ENCODE results near the gene COX6B1.
"Not testable (repeated sequence)": the region's sequence is repeated elsewhere in the genome, so short reads cannot be mapped to it uniquely, and the experiment has no call there.

COX6B1 gene

DNA sequence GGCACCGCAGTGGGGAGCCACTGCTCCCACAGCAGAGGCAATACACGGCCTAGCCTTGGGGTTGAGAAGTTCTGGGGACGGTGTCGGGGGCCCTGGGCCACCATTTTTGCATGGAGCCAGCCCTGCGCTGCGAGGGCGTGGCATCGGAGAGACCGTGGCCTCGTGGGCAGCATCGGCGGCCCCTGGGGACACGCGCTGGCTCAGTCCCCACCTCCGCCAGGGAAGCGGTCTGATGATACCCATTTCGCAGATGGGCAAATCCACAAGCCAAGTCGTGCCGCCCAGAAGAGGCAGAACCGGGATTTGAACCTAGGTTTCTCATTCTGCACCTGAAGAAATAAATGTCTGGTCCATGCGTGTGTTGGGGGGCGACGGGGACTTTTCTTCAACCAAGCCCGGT, 17.0 kb downstream of the COX6B1 start:
- Histone ChIP-seq H3K27me3 (ENCODE audit: insufficient read depth, low read length) (peaks cover 10% of the 10 kb centered on the region), H3K4me3 (ENCODE audit: low read depth, low read length) (no peak overlapping the region), H2AFZ (ENCODE audit: low read length, unreplicated experiment) (no peak overlapping the region), H3K4me1 (ENCODE audit: control insufficient read depth, insufficient read depth, low read length, unreplicated experiment) (no peaks in the 10 kb centered on the region), H3K36me3 (ENCODE audit: insufficient read depth, low read length) (no peaks in the 10 kb centered on the region), H3K27ac (ENCODE audit: low read depth, low read length) (no peak overlapping the region), H3K79me2 (ENCODE audit: control insufficient read depth, insufficient read depth, low read length, unreplicated experiment) (no peaks in the 10 kb centered on the region)

DNA sequence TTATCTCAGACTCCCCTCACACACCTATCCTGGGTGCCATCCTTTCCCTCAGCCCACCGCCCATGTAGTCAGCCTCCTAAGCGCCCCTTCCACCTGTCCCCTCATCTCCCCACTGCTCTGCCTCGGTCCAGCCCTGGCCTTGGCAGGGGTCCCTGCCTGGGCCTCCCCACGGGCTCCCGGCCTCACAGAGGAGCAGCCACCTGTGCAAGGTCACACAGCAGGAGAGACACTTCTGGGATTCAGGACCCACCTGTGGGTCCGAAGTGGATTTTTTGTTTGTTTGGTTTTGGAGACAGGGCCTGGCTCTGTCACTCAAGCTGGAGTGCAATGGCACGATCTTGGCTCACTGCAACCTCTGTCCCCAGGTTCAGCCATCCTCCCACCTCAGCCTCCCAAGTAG, 17.5 kb downstream of the COX6B1 start:
- no peak overlapping the region for H3K4me3 ChIP-seq (ENCODE audit: low read depth, low read length)
- no peak overlapping the region for H3K27ac ChIP-seq (ENCODE audit: low read depth, low read length)
- H3K79me2 ChIP-seq (ENCODE audit: control insufficient read depth, insufficient read depth, low read length, unreplicated experiment), result no peaks in the 10 kb centered on the region
- H3K27me3 ChIP-seq (ENCODE audit: insufficient read depth, low read length), result peaks cover 10% of the 10 kb centered on the region
- H3K4me1 ChIP-seq (ENCODE audit: control insufficient read depth, insufficient read depth, low read length, unreplicated experiment), result no peaks in the 10 kb centered on the region
- H2AFZ ChIP-seq (ENCODE audit: low read length, unreplicated experiment), result no peak overlapping the region
- no peaks in the 10 kb centered on the region for H3K36me3 ChIP-seq (ENCODE audit: insufficient read depth, low read length)

DNA sequence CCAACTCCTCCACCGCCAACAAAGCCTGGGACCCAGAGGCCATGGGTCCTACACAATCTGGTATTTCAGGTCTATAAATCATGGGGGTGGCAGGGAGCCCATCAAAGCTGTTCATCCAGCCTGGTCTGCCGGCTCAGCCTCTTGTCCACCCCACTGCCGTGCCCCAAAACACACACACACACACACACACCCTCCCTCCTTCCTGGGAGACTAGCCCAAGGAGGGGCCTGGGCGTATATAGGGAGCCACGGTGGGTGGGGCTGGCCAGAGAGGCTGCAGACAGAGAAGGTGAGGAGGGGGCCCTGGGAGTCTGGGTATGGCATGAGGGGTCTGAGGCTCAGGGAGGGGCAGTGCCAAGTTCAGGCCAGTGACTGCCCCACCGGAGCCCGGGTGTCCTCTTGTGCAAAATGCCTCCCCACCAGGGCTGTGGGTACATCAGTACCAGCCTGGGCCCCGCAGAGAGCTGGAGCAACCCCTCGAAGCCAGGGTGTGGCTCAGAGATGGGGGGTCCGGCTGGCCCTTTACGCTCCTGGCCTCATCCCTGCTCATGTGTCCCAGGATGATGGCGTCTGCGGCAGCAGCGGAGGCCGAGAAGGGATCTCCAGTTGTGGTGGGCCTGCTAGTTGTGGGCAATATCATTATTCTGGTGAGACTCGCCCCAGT, 18.3 kb downstream of the COX6B1 start, which contains the start of gene UPK1A:
TSS of gene UPK1A (plus strand) at position 267 of the 663 bp plus-strand sequence. CDS start at position 563, 296 bp downstream.
- H3K36me3 ChIP-seq (ENCODE audit: insufficient read depth, low read length), result no peaks in the 10 kb centered on the region
- H2AFZ ChIP-seq (ENCODE audit: low read length, unreplicated experiment), result no peak within 1 kb of the TSS
- no peak within 1 kb of the TSS for H3K4me3 ChIP-seq (ENCODE audit: low read depth, low read length)
- H3K79me2 ChIP-seq (ENCODE audit: control insufficient read depth, insufficient read depth, low read length, unreplicated experiment), result no peaks in the 10 kb centered on the region
- H3K4me1 ChIP-seq (ENCODE audit: control insufficient read depth, insufficient read depth, low read length, unreplicated experiment), result no peaks in the 10 kb centered on the region
- H3K27ac ChIP-seq (ENCODE audit: low read depth, low read length), result no peak within 1 kb of the TSS
- peaks cover 10% of the 10 kb centered on the region for H3K27me3 ChIP-seq (ENCODE audit: insufficient read depth, low read length)

GRCh38 chr19:35669566-35669965, 21.4 kb downstream of the COX6B1 start:
- no peak overlapping the region for H3K27ac ChIP-seq (ENCODE audit: low read depth, low read length)
- no peaks in the 10 kb centered on the region for H3K4me1 ChIP-seq (ENCODE audit: control insufficient read depth, insufficient read depth, low read length, unreplicated experiment)
- H3K36me3 ChIP-seq (ENCODE audit: insufficient read depth, low read length), result no peaks in the 10 kb centered on the region
- H2AFZ ChIP-seq (ENCODE audit: low read length, unreplicated experiment), result no peak overlapping the region
- no peaks in the 10 kb centered on the region for H3K79me2 ChIP-seq (ENCODE audit: control insufficient read depth, insufficient read depth, low read length, unreplicated experiment)
- H3K4me3 ChIP-seq (ENCODE audit: low read depth, low read length), result no peak overlapping the region
- H3K27me3 ChIP-seq (ENCODE audit: insufficient read depth, low read length), result peaks cover 10% of the 10 kb centered on the region

DNA sequence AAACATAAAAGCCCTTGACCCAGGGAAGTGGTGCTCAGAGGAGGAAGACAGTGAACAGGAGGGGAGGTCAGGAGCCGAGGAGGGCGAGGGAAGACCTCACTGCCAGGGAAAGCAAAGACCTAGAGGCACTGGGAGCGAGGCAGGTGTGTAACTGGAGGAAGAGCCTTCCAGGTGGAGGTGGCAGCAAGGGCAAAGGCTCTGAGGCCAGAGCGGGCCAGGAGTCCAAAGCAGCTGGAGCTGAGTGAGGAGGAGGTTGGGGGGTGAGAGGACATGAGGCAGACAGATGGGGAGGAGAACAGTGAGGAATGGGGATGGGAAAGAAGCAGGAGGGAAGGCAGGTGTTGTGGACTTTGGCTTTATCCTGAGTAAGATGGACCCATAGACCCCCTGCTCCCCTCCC, 21.9 kb downstream of the COX6B1 start:
- Histone ChIP-seq H3K4me1 (ENCODE audit: control insufficient read depth, insufficient read depth, low read length, unreplicated experiment) (no peaks in the 10 kb centered on the region), H2AFZ (ENCODE audit: low read length, unreplicated experiment) (no peak overlapping the region), H3K36me3 (ENCODE audit: insufficient read depth, low read length) (no peaks in the 10 kb centered on the region), H3K79me2 (ENCODE audit: control insufficient read depth, insufficient read depth, low read length, unreplicated experiment) (no peaks in the 10 kb centered on the region), H3K4me3 (ENCODE audit: low read depth, low read length) (no peak overlapping the region), H3K27me3 (ENCODE audit: insufficient read depth, low read length) (peaks cover 10% of the 10 kb centered on the region), H3K27ac (ENCODE audit: low read depth, low read length) (no peak overlapping the region)

DNA sequence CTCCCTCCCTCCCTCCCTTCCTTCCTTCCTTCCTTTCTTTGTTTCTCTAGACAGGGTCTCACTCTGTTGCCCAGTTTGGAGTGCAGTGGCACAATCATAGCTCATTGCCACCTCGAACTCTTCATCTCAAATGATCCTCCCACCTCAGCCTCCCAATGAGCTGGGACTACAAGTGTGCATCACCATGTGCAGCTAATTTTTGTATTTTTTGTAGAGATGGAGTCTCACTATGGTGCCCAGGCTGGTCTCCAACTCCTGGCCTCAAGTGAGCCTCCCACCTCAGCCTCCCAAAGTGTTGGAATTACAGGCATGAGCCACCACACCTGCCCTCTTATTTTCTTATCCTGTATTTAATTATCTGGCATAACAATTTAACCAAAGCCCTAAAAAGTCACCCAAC, 22.6 kb downstream of the COX6B1 start:
- Histone ChIP-seq H3K4me3 (ENCODE audit: low read depth, low read length) (no peak overlapping the region), H3K79me2 (ENCODE audit: control insufficient read depth, insufficient read depth, low read length, unreplicated experiment) (no peaks in the 10 kb centered on the region), H3K36me3 (ENCODE audit: insufficient read depth, low read length) (no peaks in the 10 kb centered on the region), H3K4me1 (ENCODE audit: control insufficient read depth, insufficient read depth, low read length, unreplicated experiment) (no peaks in the 10 kb centered on the region), H2AFZ (ENCODE audit: low read length, unreplicated experiment) (no peak overlapping the region), H3K27me3 (ENCODE audit: insufficient read depth, low read length) (peaks cover 10% of the 10 kb centered on the region), H3K27ac (ENCODE audit: low read depth, low read length) (no peak overlapping the region)

DNA sequence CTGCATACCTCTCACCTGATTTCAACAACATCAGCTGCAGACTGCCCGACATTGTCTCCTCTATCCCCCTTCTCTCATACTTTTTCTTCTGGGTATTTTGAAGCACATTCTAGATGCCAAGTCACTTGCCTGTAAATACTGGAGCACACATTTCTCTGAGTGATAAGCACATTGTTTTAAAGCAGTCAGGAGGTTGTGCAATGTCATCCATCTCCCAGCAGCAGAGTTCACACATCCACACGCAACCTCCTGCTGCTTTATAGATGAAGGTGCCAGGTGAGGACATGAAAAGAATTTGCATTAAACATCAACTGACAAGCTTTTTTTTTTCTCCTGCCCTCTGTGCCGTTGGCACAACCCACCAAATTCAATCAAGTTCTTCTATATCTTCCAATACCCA, 23.7 kb downstream of the COX6B1 start:
- H3K4me3 ChIP-seq (ENCODE audit: low read depth, low read length), result no peak overlapping the region
- H3K36me3 ChIP-seq (ENCODE audit: insufficient read depth, low read length), result no peaks in the 10 kb centered on the region
- H3K27ac ChIP-seq (ENCODE audit: low read depth, low read length), result no peak overlapping the region
- H3K27me3 ChIP-seq (ENCODE audit: insufficient read depth, low read length), result peaks cover 10% of the 10 kb centered on the region
- no peaks in the 10 kb centered on the region for H3K79me2 ChIP-seq (ENCODE audit: control insufficient read depth, insufficient read depth, low read length, unreplicated experiment)
- H2AFZ ChIP-seq (ENCODE audit: low read length, unreplicated experiment), result no peak overlapping the region
- no peaks in the 10 kb centered on the region for H3K4me1 ChIP-seq (ENCODE audit: control insufficient read depth, insufficient read depth, low read length, unreplicated experiment)

GRCh38 chr19:35673121-35673804, 25.1 kb downstream of the COX6B1 start:
- peak overlapping the region; percentile 31 for H2AFZ ChIP-seq (ENCODE audit: low read length, unreplicated experiment)
- no peak overlapping the region for H3K27ac ChIP-seq (ENCODE audit: low read depth, low read length)
- H3K36me3 ChIP-seq (ENCODE audit: insufficient read depth, low read length), result no peaks in the 10 kb centered on the region
- peak overlapping the region; percentile 75 for H3K4me3 ChIP-seq (ENCODE audit: low read depth, low read length)
- H3K4me1 ChIP-seq (ENCODE audit: control insufficient read depth, insufficient read depth, low read length, unreplicated experiment), result no peaks in the 10 kb centered on the region
- no peaks in the 10 kb centered on the region for H3K79me2 ChIP-seq (ENCODE audit: control insufficient read depth, insufficient read depth, low read length, unreplicated experiment)
- H3K27me3 ChIP-seq (ENCODE audit: insufficient read depth, low read length), result peaks cover 10% of the 10 kb centered on the region

- Histone ChIP-seq H3K27ac (ENCODE audit: low read depth, low read length) (no peak overlapping the region), H2AFZ (ENCODE audit: low read length, unreplicated experiment) (no peak overlapping the region), H3K4me1 (ENCODE audit: control insufficient read depth, insufficient read depth, low read length, unreplicated experiment) (no peaks in the 10 kb centered on the region), H3K36me3 (ENCODE audit: insufficient read depth, low read length) (no peaks in the 10 kb centered on the region), H3K79me2 (ENCODE audit: control insufficient read depth, insufficient read depth, low read length, unreplicated experiment) (no peaks in the 10 kb centered on the region), H3K4me3 (ENCODE audit: low read depth, low read length) (no peak overlapping the region), H3K27me3 (ENCODE audit: insufficient read depth, low read length) (no peaks in the 10 kb centered on the region; the same call in 1 of the 2 replicates)
Measured at GRCh38 chr19:35675589-35676140, 27.5 kb downstream of the COX6B1 start.

- Histone ChIP-seq H3K79me2 (ENCODE audit: control insufficient read depth, insufficient read depth, low read length, unreplicated experiment) (no peaks in the 10 kb centered on the region), H2AFZ (ENCODE audit: low read length, unreplicated experiment) (no peak overlapping the region), H3K27me3 (ENCODE audit: insufficient read depth, low read length) (no peaks in the 10 kb centered on the region), H3K4me3 (ENCODE audit: low read depth, low read length) (no peak overlapping the region), H3K4me1 (ENCODE audit: control insufficient read depth, insufficient read depth, low read length, unreplicated experiment) (no peaks in the 10 kb centered on the region), H3K36me3 (ENCODE audit: insufficient read depth, low read length) (no peaks in the 10 kb centered on the region), H3K27ac (ENCODE audit: low read depth, low read length) (no peak overlapping the region)
Measured at GRCh38 chr19:35689836-35690235, 41.7 kb downstream of the COX6B1 start.

DNA sequence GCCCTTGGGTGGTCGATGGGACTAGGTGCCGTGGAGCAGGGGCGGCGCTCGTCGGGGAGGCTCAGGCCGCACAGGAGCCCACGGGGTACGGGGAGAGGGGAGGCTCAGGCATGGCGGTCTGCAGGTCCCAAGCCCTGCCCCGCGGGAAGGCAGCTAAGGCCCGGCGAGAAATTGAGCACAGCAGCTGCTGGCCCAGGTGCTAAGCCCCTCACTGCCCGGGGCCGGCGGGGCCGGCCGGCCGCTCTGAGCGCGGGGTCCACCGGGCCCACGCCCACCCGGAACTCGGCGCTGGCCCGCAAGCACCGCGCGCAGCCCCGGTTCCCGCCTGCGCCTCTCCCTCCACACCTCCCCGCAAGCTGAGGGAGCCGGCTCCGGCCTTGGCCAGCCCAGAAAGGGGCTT, 43.0 kb downstream of the COX6B1 start:
- not testable (repeated sequence) for H3K36me3 ChIP-seq (ENCODE audit: insufficient read depth, low read length); H3K27ac ChIP-seq (ENCODE audit: low read depth, low read length); H2AFZ ChIP-seq (ENCODE audit: low read length, unreplicated experiment); H3K79me2 ChIP-seq (ENCODE audit: control insufficient read depth, insufficient read depth, low read length, unreplicated experiment); H3K4me3 ChIP-seq (ENCODE audit: low read depth, low read length); H3K27me3 ChIP-seq (ENCODE audit: insufficient read depth, low read length); H3K4me1 ChIP-seq (ENCODE audit: control insufficient read depth, insufficient read depth, low read length, unreplicated experiment)

Measured in ACC112 (cell line).